ENCODE data around the gene FRMPD3.

Gene FRMPD3

DNA sequence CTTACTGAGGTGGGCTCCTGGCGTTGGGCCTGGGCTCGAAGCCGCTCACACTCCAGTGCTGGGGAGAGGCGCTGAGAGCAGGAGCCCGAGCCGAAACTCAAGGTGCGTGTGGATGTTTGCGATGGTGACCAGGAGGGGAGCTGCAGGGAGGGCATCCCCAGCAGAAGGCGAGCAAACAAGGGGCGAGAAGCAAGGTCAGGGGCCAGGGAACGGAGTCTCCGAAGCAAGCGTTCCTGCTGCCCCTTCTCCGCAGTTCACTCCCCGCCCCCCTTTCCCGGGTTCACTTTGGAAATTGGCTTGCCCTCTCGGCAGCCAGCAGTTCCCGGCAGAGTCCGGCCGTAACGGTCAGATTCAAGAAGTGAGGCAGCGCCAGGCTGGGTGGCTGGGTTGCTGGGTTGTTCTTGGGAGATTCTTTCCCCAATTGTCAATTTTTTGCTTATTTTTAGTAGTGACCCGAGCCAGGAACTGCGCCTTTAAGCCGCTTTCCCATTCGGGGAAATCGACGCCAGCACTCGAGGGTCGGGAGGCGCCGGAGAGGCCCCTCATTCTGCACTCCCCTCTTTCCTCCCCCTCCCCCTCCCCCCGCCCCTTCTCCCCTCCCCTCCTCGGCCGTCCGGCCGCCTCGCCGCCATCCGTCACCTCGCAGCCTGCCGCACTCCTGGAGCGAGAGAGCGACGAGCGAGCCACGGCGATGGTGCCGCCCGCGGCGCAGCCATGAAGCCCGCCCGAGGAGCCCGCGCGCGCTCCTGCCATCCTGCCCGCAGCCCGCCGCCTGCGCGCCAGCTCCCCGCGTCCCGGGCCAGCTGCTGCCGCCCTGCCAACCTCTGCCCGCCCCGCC lies at the start of gene FRMPD3:
TSS of gene FRMPD3 (plus strand) at position 655 of the 838 bp plus-strand sequence. CDS start 76,937 bp downstream, outside the sequence.
- no peak for DNase-seq (ENCODE audit: extremely low read depth, low read depth)
- peak; percentile 0; the same call in 1 of the 2 replicates for TF ChIP-seq CTCF (IDR thresholded peaks at IDR 0.05; ENCODE audit: low read depth, low read length)

- DNase-seq (ENCODE audit: extremely low read depth, low read depth) = no peak
- no peak for TF ChIP-seq CTCF (IDR thresholded peaks at IDR 0.05; ENCODE audit: low read depth, low read length)
These were observed 28.9 kb upstream of the FRMPD3 start for GRCh38 chrX:107420571-107420970.

- TF ChIP-seq CTCF (IDR thresholded peaks at IDR 0.05; ENCODE audit: low read depth, low read length) = no peak
- no peak for DNase-seq (ENCODE audit: extremely low read depth, low read depth)
These were observed 28.1 kb upstream of the FRMPD3 start for GRCh38 chrX:107421337-107421861.

DNA sequence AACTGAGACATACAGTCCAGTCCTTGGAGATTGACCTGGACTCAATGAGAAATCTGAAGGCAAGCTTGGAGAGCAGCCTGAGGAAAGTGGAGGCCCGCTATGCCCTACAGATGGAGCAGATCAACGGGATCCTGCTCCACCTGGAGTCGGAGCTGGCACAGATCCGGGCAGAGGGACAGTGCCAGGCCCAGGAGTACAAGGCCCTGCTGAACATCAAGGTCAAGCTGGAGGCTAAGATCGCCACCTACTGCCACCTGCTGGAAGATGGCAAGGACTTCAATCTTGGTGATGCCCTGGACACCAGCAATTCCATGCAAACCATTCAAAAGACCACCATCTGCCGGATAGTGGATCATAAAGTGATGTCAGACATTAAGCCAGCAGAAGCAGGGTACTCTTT lies 20.4 kb upstream of the FRMPD3 start:
- DNase-seq (ENCODE audit: extremely low read depth, low read depth) = no peak
- peak; percentile 33 for TF ChIP-seq CTCF (IDR thresholded peaks at IDR 0.05; ENCODE audit: low read depth, low read length)

DNA sequence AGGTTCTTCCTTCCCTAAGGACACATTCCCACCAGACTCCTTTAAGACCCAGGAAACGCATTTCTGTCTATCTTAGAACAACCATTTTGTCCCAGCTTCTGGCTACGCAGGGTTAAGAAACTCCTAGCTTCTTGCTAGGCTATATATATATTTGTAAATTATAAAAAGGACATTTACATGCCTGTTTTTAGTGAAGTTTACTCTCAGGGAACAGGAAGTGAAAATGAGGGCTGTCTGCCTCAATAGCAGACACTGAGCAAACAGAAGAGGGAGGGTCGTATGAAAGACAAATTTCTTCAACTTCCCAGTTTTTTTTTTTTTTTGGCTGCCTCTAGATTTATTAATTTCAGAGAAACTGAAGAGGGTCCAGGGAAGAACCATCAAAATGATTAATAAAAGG lies 9.3 kb upstream of the FRMPD3 start:
- TF ChIP-seq CTCF (IDR thresholded peaks at IDR 0.05; ENCODE audit: low read depth, low read length) = no peak
- no peak for DNase-seq (ENCODE audit: extremely low read depth, low read depth)

- TF ChIP-seq CTCF (IDR thresholded peaks at IDR 0.05; ENCODE audit: low read depth, low read length) = no peak
- no peak for DNase-seq (ENCODE audit: extremely low read depth, low read depth)
These were observed 8.8 kb upstream of the FRMPD3 start for GRCh38 chrX:107440692-107441091.

DNA sequence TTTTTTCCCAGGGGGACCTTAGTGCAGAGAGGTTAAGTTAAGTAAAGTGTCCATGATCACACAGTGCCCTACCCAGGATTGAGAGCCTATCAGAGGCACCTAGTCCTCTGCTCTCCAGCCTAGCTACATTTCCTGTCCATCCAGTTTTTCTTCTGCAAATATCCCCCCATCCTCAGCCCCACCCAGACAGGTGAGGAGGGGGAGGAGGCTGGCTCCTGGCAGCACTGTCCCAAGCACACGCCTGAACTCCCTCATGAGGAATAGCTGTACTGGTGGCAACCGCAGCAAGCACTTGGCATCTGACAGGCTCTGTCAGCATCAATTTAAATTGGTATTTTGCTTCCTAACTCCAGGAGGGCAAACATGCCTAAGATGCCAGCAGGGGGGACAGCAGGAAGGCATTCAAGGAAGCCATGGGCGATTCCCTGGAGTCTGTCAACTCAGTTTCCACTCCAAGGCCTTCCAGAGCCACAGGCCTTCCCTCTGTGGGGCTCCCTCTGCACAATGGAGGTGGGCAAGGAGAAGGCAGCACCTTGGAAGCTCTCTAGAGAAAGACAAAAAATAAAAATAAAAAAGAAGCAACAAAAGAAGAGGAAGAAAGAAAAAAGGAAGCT lies 6.4 kb upstream of the FRMPD3 start:
- TF ChIP-seq CTCF (IDR thresholded peaks at IDR 0.05; ENCODE audit: low read depth, low read length) = no peak
- no peak for DNase-seq (ENCODE audit: extremely low read depth, low read depth)

All from AG09319 (cell line).